Islet precursor cell (in vitro differentiated cells): ENCODE measurements around the gene AIMP2.
"Not testable (repeated sequence)": the region's sequence is repeated elsewhere in the genome, so short reads cannot be mapped to it uniquely, and the experiment has no call there.

Experiments used
- DNase-seq: peaks from one replicate; pipeline ENCODE4 v3.0.0-alpha.2; 2018

The AIMP2 gene

DNA sequence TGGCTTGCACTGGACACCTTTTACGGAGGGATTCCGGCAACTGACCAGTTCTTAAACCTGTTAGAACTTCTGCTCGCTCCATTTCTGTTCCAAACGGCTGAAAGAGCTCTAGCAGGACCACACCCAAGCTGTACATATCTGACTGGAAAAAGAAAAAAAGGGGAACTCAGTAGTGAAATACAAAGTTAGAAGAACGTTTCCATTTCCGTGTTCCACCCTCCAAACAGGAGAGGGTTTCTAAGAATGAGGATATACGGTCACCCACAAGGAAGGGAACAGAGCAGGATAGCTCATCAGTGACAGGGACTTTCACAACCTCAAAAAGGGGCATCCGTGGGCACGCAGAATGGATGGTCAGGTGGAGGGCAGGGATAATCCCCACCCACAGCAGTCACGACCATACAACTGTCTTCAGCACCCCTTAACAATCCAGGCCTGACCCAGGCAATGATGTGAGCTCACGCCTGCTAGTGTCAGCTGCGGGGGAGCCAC is 17.8 kb downstream of the AIMP2 start:
- DNase-seq: no peak

- DNase-seq: no peak
Measured at GRCh38 chr7:6027806-6028365, 18.8 kb downstream of the AIMP2 start.

DNA sequence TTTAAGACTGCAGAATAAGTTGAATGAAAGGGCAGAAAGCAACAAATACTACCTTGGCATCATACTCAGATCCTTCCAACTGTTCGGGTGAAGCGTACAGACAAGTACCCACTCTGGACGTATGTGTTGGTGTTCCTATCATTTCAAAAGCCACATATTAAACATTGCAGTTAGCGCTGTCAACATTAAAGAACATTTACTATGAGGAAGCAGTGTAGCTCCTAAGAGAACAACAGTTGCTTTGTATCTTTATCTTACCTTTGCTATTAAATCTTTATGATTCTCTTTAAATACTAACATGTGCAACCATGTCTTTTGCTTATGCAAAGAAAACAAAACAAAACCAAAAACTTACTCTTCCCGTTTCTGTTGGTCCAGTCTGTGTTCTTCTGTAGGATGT is 19.5 kb downstream of the AIMP2 start:
- no peak for DNase-seq

- DNase-seq: no peak
Measured at GRCh38 chr7:6030988-6031387, 21.9 kb downstream of the AIMP2 start, which contains the start of gene ANKRD61. ANKRD61 (plus strand) TSS chr7:6031376; CDS start chr7:6031376, 0 bp downstream.

- DNase-seq: no peak
Measured at GRCh38 chr7:6031567-6031966, 22.5 kb downstream of the AIMP2 start.

GRCh38 chr7:6032167-6032566 is 23.1 kb downstream of the AIMP2 start:
- no peak for DNase-seq

DNA sequence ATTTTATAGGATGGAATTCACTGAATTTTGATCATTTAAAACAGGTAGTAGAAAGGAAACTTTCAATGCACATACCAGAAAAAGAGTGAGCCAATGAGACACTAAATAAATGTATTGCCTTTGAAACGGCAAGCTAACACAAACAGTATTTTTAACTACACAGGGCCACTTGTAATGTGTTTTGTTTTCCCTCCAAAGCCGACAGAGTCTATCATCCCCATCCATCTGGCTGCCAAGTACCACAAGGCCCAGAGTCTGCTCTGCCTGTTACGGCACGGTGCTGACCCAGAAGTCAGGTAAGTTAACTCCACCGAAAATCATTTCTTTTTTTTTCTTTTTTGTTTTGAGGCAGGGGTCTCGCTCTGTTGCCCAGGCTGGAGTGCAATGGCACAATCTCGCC is 23.6 kb downstream of the AIMP2 start:
- DNase-seq: no peak

DNA sequence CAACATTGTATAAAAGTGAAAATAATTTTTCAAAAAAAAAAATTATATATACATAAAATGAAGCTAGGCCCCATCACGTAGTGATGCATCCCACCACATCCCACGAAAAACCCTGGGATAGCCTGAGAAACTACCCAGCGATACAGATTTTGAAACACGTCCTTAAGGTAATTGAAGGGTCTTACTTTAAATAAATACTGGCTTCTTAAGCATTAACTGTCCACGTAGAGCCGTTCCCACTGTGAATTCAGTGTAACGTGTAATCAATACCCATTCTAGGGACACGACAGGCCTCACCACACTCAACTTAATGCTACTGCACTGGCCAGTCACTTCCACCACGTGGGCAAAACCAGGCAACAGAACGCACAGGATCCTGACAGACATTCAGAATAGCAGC is 26.1 kb downstream of the AIMP2 start:
- DNase-seq: no peak

- no peak for DNase-seq
Measured at GRCh38 chr7:6035686-6036085, 26.6 kb downstream of the AIMP2 start.

DNA sequence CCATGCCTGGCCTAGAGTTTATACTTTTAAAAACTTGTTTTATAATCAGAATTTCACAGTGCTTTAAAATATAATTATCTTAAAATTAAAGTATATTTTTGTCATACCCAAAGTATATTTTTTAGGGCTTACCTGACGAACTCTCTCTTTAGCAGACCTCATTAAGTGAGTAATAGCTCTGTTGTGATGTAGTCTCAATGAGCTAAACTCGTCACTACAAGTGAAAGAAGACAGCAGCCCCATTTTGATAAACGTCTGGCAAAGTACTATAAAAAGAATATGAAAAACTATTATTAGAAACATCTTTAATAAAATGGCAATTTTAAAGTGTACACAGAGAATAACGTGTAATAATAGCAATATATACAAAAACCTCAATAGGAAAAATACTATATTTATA is 40.7 kb downstream of the AIMP2 start:
- DNase-seq: no peak

- DNase-seq: not testable (repeated sequence)
Measured at GRCh38 chr7:6051185-6051584, 42.1 kb downstream of the AIMP2 start.

GRCh38 chr7:6056616-6057015 is 47.5 kb downstream of the AIMP2 start:
- no peak for DNase-seq

DNA sequence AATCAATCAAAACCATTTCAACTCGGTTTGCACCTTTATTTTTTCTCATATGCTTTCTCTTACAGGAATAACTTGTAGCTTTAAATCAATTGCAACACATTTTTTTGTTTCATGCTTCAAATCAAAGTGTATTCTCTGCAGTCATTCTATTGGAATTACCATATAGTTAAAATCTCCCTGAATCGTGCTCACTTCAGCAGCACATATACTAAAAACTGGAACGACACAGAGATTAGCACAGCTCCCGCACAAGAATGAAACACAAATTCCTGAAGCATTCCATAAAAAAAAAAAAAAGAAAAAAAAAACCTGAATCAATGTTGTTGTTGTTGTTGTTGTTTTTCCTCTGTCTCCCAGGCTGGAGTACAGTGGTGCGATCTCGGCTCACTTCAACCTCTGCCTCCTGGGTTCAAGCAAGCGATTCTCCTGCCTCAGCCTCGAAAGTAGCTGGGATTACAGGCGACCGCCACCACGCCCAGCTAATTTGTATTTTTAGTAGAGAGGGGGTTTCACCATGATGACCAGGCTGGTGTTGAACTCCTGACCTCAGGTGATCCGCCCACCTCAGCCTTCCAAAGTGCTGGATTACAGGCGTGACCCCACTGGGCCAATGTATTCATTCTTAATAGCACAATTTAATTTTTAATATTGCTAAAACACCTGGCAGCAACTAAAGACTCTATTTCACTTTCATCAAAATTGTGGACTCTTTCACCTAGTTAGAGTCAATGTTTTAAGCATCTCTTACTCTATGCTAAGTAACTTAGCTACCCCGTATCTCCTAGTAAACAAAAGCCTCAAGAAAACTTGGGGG is 48.5 kb downstream of the AIMP2 start:
- no peak for DNase-seq

- DNase-seq: not testable (repeated sequence)
Measured at GRCh38 chr7:6059941-6060340, 50.9 kb downstream of the AIMP2 start.

DNA sequence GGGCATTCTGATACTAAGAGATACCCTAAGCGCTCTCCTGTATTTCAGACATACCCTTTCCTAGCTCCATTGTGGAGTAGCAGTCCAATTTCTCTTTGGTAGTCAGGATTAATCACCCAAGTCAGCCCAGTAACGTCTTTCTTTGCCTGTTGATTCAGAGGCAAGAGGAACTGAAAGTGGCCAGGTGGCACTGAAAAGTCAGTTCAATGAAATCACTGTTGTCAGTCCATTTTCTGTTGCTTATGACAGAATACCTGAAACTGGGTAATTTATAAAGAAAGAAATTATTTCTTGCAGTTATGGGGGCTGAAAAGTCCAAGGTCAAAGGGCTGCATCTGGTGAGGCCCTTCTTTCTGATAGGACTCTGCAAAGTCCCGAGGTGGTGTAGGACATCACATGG is 62.3 kb downstream of the AIMP2 start:
- DNase-seq: no peak
